ENCODE measurements around the gene FES. TPM values are rescaled to one million over a fixed set of nuclear protein-coding genes. Genes with fewer than 3 reads are reported as not detected.

FES gene
- total RNA-seq, 1 donor from 2014 or later, result 2.5 TPM

DNA sequence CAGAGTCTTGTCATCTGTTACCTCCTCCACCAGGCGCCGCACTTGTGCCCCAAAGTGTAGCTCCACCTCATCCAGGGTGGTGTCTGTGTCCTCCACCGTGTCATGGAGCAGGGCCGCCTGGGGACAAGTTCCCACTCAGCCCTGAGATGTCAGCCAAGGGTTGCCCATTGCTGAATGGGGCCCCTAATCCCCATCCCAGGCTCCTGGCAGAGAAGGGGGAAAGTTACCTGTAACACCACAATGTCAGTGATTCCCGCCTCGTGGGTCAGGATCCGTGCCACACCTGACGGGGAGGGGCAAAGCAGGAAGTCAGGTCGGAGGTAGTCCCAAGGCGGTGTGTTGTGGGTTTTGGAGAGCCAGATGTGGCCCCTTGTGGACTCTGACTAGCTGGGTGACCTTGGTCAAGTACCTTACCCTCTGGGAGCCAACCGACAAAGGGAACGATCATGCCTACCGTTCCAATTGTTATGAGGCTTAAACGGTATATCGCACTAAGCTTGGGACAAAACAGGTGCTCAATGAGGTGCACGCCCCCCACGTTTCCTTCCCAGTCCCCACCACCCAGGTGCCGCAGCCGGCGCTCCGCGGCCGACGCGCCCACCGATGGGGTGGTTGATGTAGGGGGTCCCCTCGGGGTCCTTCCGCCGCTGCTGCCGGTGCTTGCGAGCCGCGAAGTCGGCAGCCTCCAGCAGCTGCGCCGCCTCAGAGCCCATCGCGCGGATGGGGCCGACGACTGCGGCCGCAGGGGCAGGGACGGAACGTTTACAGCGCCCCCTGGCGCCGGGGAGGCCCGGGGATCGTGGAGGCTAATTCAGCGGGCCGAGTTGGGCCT lies 47.7 kb downstream of the FES start, which contains the start of gene HDDC3:
TSS of gene HDDC3 (minus strand) at position 722 of the 832 bp plus-strand sequence. CDS start at position 713, 9 bp downstream.
- TF ChIP-seq, protein P1, sequence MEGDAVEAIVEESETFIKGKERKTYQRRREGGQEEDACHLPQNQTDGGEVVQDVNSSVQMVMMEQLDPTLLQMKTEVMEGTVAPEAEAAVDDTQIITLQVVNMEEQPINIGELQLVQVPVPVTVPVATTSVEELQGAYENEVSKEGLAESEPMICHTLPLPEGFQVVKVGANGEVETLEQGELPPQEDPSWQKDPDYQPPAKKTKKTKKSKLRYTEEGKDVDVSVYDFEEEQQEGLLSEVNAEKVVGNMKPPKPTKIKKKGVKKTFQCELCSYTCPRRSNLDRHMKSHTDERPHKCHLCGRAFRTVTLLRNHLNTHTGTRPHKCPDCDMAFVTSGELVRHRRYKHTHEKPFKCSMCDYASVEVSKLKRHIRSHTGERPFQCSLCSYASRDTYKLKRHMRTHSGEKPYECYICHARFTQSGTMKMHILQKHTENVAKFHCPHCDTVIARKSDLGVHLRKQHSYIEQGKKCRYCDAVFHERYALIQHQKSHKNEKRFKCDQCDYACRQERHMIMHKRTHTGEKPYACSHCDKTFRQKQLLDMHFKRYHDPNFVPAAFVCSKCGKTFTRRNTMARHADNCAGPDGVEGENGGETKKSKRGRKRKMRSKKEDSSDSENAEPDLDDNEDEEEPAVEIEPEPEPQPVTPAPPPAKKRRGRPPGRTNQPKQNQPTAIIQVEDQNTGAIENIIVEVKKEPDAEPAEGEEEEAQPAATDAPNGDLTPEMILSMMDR (IDR thresholded peaks at IDR 0.05), result peak; percentile 97
- peak within 1 kb of the TSS; percentile 87 for H3K27ac Mint-ChIP-seq (ENCODE audit: unreplicated experiment)
- no peaks in the 10 kb centered on the region for H3K9me3 Mint-ChIP-seq (ENCODE audit: unreplicated experiment)
- peaks cover 33% of the 10 kb centered on the region for H3K4me1 Mint-ChIP-seq (ENCODE audit: unreplicated experiment)
- no peaks in the 10 kb centered on the region for H3K27me3 Mint-ChIP-seq (ENCODE audit: unreplicated experiment)
- DNase-seq (ENCODE audit: extremely low spot score, unreplicated experiment), result peak; percentile 96
- peak within 1 kb of the TSS; percentile 84 for H3K4me3 Mint-ChIP-seq (ENCODE audit: unreplicated experiment)
- peaks cover 4% of the 10 kb centered on the region for H3K36me3 Mint-ChIP-seq (ENCODE audit: unreplicated experiment)

DNA sequence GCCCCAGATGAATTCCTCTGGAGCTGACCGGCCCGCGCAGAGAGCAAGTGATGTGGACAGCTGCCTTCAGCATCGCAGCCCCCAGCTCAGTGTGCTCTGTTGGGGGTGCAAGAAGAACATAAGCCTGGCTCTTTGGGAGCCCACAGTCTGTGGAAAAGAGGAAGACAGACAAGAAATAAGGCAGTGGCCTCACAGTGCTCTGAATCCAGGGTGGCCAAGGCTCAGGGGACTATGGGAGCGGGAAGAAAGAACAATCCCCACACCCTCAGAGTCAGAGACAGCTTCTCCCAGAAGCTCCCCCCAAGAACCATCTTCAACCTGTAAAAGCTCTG lies 48.3 kb downstream of the FES start:
- TF ChIP-seq, protein P1 (IDR thresholded peaks at IDR 0.05), result no peak
- no peaks in the 10 kb centered on the region for H3K27me3 Mint-ChIP-seq (ENCODE audit: unreplicated experiment)
- H3K27ac Mint-ChIP-seq (ENCODE audit: unreplicated experiment), result peak overlapping the region; percentile 87
- no peaks in the 10 kb centered on the region for H3K9me3 Mint-ChIP-seq (ENCODE audit: unreplicated experiment)
- peaks cover 4% of the 10 kb centered on the region for H3K36me3 Mint-ChIP-seq (ENCODE audit: unreplicated experiment)
- H3K4me1 Mint-ChIP-seq (ENCODE audit: unreplicated experiment), result peaks cover 33% of the 10 kb centered on the region
- DNase-seq (ENCODE audit: extremely low spot score, unreplicated experiment), result no peak
- H3K4me3 Mint-ChIP-seq (ENCODE audit: unreplicated experiment), result peak overlapping the region; percentile 84

DNA sequence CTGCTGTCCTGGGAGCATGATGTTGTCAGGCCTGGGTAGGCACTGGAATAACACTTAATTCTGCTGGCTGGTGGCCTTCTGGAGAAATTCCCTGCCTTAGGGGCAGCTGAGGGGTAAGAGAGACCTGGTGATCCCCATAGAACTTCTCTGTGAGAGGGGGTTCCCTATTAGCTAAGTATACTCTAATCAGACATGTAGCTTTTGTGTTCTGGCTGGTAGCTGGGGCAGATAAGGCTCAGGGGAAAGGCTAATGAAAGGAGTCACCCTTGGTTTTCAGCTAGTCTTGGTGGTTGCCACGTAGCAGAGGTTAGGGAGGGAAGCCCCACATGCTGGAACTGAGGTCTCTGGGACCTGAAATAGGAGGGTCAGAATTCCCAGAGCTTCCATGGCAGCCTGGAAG lies 49.0 kb downstream of the FES start:
- peaks cover 5% of the 10 kb centered on the region for H3K36me3 Mint-ChIP-seq (ENCODE audit: unreplicated experiment)
- no peaks in the 10 kb centered on the region for H3K27me3 Mint-ChIP-seq (ENCODE audit: unreplicated experiment)
- TF ChIP-seq, protein P1 (IDR thresholded peaks at IDR 0.05), result no peak
- H3K27ac Mint-ChIP-seq (ENCODE audit: unreplicated experiment), result no peak overlapping the region
- H3K4me3 Mint-ChIP-seq (ENCODE audit: unreplicated experiment), result no peak overlapping the region
- H3K9me3 Mint-ChIP-seq (ENCODE audit: unreplicated experiment), result no peaks in the 10 kb centered on the region
- DNase-seq (ENCODE audit: extremely low spot score, unreplicated experiment), result no peak
- H3K4me1 Mint-ChIP-seq (ENCODE audit: unreplicated experiment), result peaks cover 33% of the 10 kb centered on the region

DNA sequence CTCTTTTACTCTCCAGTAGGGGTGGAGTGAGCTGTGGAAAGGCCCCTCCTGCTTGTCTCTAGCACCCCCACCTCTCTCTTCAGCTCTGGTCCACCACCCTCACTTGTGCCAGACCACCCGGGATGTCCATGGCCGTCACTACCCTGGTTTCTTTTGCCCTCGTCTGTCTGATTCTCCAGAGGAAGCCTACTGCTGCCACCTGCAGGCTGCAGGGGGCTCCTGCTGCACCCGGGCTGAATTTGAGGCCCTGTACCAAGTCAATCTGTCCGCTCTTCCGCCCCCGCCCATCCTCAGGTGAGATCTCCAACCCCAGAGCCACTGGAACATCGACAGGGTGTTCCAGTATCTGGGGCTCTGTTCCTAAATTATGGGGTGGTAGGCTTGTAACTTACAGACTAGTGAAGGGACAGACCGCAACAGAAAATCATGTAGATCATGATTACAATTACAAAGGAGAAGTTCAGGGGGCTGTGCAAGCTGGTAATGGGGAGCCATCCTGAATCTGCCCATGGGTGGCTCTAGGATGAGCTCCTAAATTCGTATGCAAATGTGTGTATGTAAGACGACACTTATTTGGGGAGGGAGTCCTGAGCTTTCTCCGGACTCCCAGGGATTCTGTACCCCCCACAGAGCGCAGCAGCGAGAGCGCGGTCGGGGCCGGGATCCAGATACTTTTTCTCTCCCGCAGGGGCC lies 50.1 kb downstream of the FES start:
- H3K27ac Mint-ChIP-seq (ENCODE audit: unreplicated experiment), result peak overlapping the region; percentile 91
- H3K9me3 Mint-ChIP-seq (ENCODE audit: unreplicated experiment), result no peaks in the 10 kb centered on the region
- DNase-seq (ENCODE audit: extremely low spot score, unreplicated experiment), result peak; percentile 92
- H3K4me1 Mint-ChIP-seq (ENCODE audit: unreplicated experiment), result peaks cover 33% of the 10 kb centered on the region
- TF ChIP-seq, protein P1 (IDR thresholded peaks at IDR 0.05), result peak; percentile 91
- H3K36me3 Mint-ChIP-seq (ENCODE audit: unreplicated experiment), result peaks cover 7% of the 10 kb centered on the region
- H3K4me3 Mint-ChIP-seq (ENCODE audit: unreplicated experiment), result peak overlapping the region; percentile 82
- H3K27me3 Mint-ChIP-seq (ENCODE audit: unreplicated experiment), result no peaks in the 10 kb centered on the region

All from osteocyte (in vitro differentiated cells).